Activated naive CD8-positive, alpha-beta T cell treated with anti-CD3 and anti-CD28 coated beads, Interleukin-2, amount 10 ng/mL, durations not matched to agents 7 days and 5 days (primary cell): ENCODE data around the gene PMPCA. TPM values are rescaled to one million over a fixed set of nuclear protein-coding genes. Genes with fewer than 3 reads are reported as not detected.

ENCODE experiments used
- ATAC-seq: fragments of 150-1000 bp; cut with Tn5 transposase; one replicate; pipeline ENCODE4 v1.10.0; 2021; ENCODE audit warnings: low read depth, moderate library complexity
- POLR2A ChIA-PET: fragments of 350-600 bp; sonication (Branson Sonifier 250); formaldehyde crosslinking; loops from one replicate; lab custom pipeline; 2021; ENCODE audit warnings: antibody characterized with exemption; lab: Charles Lee
- DNase-seq: peaks from one replicate; pipeline ENCODE4 v3.0.0; 2021
- H3K27ac Mint-ChIP-seq: one replicate; pipeline ENCODE4 v1.8.0; 2022; ENCODE audit warnings: mild to moderate bottlenecking, mixed read lengths
- H3K27me3 Mint-ChIP-seq: one replicate; pipeline ENCODE4 v1.8.0; 2022; ENCODE audit warnings: mild to moderate bottlenecking, moderate library complexity, mixed read lengths
- H3K36me3 Mint-ChIP-seq: one replicate; pipeline ENCODE4 v1.8.0; 2021; ENCODE audit warnings: mild to moderate bottlenecking, mixed read lengths
- H3K4me1 Mint-ChIP-seq: one replicate; pipeline ENCODE4 v1.8.0; 2021; ENCODE audit warnings: mixed read lengths
- H3K4me3 Mint-ChIP-seq: one replicate; pipeline ENCODE4 v1.8.0; 2022; ENCODE audit warnings: mild to moderate bottlenecking, moderate library complexity, mixed read lengths
- H3K9me3 Mint-ChIP-seq: one replicate; pipeline ENCODE4 v1.8.0; 2021; ENCODE audit warnings: mixed read lengths
- total RNA-seq, 2 experiments: library from RNA; stranded (reverse); gene quantifications; one replicate each; pipeline ENCODE4 v1.2.3, GENCODE V29; 2021

PMPCA gene, protein sequence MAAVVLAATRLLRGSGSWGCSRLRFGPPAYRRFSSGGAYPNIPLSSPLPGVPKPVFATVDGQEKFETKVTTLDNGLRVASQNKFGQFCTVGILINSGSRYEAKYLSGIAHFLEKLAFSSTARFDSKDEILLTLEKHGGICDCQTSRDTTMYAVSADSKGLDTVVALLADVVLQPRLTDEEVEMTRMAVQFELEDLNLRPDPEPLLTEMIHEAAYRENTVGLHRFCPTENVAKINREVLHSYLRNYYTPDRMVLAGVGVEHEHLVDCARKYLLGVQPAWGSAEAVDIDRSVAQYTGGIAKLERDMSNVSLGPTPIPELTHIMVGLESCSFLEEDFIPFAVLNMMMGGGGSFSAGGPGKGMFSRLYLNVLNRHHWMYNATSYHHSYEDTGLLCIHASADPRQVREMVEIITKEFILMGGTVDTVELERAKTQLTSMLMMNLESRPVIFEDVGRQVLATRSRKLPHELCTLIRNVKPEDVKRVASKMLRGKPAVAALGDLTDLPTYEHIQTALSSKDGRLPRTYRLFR
- 10 to 100 TPM; 60.6 to 65.6 TPM for total RNA-seq

DNA sequence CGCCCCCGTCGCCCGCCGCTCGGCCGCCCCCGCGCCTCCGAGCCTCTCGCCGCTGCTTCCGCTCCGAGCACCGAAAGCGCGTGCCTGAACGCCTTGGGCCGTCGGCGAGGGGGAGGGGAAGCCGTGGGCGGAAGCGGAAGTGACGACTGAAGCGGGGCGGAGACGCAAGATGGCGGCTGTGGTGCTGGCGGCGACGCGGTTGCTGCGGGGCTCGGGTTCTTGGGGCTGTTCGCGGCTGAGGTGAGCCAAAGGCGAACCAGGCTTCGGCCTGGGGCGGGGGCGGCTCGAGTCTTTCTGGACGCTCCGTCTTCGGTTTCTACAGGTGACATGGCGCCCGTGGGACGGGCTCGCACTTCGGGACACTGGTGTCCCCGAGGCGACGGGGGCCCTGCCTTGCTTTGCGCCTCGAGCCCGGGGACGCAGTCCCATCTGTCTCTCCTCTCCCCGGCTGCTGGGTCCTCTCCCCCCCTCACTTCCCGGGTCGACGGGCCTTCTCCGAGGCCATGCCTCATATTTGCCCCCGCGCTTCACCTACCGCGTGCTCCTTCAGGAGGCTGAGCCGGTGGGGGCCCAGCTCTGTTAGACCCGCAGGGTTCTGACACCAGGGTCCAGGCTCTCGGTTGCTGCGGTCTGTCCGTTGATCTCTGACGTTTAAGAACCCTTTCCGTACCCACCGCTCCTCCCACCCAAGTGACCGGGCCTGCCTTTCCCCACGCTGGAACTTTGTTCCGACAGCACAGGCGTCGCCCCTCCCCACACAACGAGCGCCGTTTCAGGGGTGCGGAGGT lies at the start of gene PMPCA, which contains the start of gene ENTR1:
Gene PMPCA (plus strand): TSS at position 159 of the 788 bp plus-strand sequence. CDS start 11 bp downstream, at position 170.
Gene ENTR1 (minus strand): TSS at position 115 of the 788 bp plus-strand sequence. CDS start 217 bp downstream, outside the sequence.
- Mint-ChIP-seq H3K27ac (peak within 1 kb of the TSS; percentile 90), H3K4me1 (peaks cover 27% of the 10 kb centered on the region), H3K27me3 (no peaks in the 10 kb centered on the region), H3K36me3 (peaks cover 23% of the 10 kb centered on the region), H3K9me3 (no peaks in the 10 kb centered on the region), H3K4me3 (peak within 1 kb of the TSS; percentile 94)
- peak; percentile 76 for ATAC-seq
- peak; percentile 97 for DNase-seq
- POLR2A ChIA-PET: interaction anchor here (0.5 to 1.8 kb wide), 7 partner anchors 12 to 303 kb away, joined by 3 to 7 read pairs (median 3); partner anchors contain the start of gene DNLZ

GRCh38 chr9:136361047-136361753 lies 49.3 kb upstream of the PMPCA start:
- DNase-seq (no peak), ATAC-seq (no peak)
- POLR2A ChIA-PET: no interaction called here
- no peak overlapping the region for H3K27ac Mint-ChIP-seq
- no peaks in the 10 kb centered on the region for H3K9me3 Mint-ChIP-seq
- no peaks in the 10 kb centered on the region for H3K27me3 Mint-ChIP-seq
- H3K36me3 Mint-ChIP-seq: no peaks in the 10 kb centered on the region
- H3K4me3 Mint-ChIP-seq: no peak overlapping the region
- H3K4me1 Mint-ChIP-seq: peaks cover 2% of the 10 kb centered on the region

DNA sequence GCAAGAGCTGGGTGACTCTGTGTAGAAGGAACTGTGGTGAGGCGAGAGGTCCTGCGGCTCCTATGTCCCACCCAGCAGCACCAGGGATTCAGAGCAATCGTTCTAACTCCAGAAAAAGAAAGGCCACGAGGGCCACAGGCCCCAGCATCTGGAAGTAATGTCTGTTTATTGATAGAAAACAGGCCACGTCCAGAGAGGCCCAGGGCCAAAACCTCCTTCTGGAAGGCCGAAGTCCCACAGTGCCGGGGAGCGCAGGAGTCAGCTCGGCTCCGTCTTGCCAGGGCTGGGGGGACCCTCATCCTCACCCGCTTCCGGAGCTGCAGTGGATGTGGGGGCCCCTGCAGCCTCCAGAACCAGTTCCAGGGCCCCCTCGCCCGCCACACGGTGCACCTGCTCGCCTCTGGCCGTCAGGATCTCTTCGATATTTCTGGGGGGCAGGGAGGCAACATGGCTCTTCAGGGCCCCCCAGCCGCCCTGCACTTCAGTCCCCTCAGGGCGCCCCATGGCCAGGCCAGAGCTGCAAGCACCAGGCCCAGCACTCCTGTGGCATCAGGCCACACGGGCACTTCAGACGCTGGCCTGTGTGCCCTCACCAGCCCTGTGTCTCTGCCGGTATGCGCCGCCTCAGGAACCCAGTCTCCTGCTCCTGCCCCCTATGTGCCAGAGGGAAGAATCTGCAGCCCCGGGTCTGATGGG lies 48.6 kb upstream of the PMPCA start:
- POLR2A ChIA-PET: interaction anchor here (1.8 to 2.0 kb wide), 2 partner anchors 8 to 42 kb away, joined by 5 to 15 read pairs; no protein-coding TSS in a partner anchor
- ATAC-seq: no peak
- no peak overlapping the region for H3K27ac Mint-ChIP-seq

DNA sequence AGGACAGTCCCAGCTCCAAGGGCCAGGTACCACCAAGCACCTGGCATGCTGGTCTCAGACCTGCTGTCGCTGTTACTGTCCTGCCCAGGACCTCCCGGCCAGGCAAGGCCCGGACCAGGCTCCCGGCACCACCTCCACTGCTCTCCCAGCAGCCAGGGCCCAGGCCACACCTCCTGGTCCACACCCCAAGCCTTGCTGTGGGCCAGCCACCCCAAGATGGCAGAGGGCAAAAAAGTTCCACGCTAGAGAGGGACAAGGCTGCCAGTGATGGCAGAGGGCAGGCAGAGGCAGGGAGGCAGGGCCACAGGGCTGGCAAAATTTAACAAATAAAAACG lies 48.0 kb upstream of the PMPCA start:
- Mint-ChIP-seq H3K9me3 (no peaks in the 10 kb centered on the region), H3K27ac (no peak overlapping the region), H3K4me1 (peaks cover 2% of the 10 kb centered on the region), H3K36me3 (no peaks in the 10 kb centered on the region), H3K4me3 (no peak overlapping the region), H3K27me3 (no peaks in the 10 kb centered on the region)
- ATAC-seq: no peak
- POLR2A ChIA-PET: interaction anchor here (0.6 to 2.0 kb wide), 17 partner anchors 8 to 1906 kb away, joined by 3 to 15 read pairs (median 4); partner anchors contain the start of genes ENTR1, PMPCA and SNAPC4
- no peak for DNase-seq

More for the DNA sequence above, 48.6 kb upstream of the PMPCA start:
- Mint-ChIP-seq H3K27me3 (no peaks in the 10 kb centered on the region), H3K9me3 (no peaks in the 10 kb centered on the region), H3K4me3 (no peak overlapping the region), H3K4me1 (peaks cover 2% of the 10 kb centered on the region), H3K36me3 (no peaks in the 10 kb centered on the region)
- no peak for DNase-seq

DNA sequence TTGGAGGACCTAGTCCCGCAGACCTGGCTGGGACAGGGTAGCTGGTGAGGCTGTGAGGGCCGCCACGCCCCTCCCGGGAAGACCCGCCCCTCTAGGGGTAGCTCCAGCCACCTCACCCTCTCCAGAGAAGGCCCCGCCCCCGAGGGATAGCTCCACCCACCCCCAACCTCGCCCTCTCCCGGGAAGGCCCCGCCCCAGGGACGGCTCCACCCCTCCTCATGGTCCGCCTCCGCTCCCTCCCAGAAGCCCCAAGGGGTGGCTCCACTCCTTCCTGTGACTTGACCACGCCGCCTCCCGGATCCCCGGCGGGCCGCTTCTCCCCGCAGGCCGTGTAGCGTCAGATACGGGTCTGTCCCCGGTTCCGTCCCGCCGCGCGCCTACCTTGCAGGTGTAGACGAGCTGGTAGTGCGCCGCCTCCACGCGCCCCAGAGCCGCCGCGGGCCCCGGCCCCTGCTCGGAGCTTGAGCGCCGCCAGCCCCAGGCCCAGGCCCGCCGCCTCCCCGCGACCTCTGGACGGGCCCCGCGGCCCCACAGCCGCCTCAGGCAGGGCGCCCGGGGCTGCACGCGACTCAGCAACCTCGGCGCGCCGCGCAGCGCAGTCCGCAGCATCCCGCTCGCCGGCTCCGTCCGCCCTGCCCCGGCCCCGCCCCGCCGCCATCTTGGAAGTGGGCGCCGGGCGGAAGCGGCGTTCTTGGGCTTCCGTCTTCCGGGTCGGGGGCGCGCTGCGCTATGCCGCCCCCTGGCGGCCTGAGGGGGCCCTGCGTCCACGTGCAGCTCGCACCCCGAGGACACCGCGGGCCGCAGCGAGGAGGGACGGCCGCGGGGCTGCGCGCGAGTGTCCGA lies 47.1 kb upstream of the PMPCA start, which contains the start of gene DNLZ:
Gene DNLZ (minus strand): TSS at position 639 of the 843 bp plus-strand sequence. CDS start 30 bp downstream, at position 609.
- no peaks in the 10 kb centered on the region for H3K36me3 Mint-ChIP-seq
- DNase-seq: peak; percentile 96
- peak; percentile 85 for ATAC-seq
- no peaks in the 10 kb centered on the region for H3K9me3 Mint-ChIP-seq
- H3K4me1 Mint-ChIP-seq: peaks cover 2% of the 10 kb centered on the region
- no peaks in the 10 kb centered on the region for H3K27me3 Mint-ChIP-seq
- POLR2A ChIA-PET: interaction anchor here (0.6 to 2.0 kb wide), 22 partner anchors 9 to 1907 kb away, joined by 3 to 15 read pairs (median 4); partner anchors contain the start of genes ENTR1, PMPCA and SNAPC4
- H3K4me3 Mint-ChIP-seq: peak within 1 kb of the TSS; percentile 83
- H3K27ac Mint-ChIP-seq: peak within 1 kb of the TSS; percentile 90

DNA sequence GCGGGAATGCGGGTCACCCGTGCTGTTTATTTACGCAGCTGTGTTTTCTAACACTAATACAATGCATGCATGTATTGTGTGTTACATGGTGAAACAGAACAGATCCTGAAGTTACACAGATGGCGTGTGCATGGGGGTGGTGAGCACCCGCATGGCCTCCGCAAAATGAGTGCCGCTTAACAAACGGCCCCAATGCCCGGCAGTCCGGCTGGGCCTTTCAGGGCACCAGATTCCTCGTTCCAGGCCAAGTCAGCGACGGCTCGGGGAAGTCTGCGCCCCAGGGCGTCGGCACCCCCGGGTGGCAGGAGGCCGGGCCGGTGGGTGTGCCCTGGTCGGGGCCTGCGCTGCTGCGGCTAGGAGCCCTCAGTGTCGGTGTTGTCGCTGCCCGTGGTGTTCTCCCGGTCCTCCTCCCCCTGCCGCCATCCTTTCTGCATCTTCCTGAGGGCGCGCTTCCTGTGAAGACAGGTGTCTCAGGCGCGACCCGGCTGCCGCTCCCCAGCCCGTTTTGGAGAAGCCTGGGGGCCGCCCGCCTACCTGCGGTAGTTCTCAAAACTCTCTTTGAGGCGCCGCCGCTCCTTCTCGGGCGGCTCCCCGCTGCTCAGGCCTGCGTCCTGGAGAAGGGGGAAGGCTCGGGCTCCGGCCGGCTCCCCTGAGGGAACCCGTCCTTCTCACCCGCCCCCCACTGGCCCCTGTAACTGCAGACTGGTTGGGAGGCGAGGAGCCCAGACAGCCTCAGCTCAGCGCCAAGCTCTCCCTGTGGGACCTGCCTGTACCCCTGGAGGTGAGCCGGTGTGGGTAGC lies 46.3 kb upstream of the PMPCA start:
- Mint-ChIP-seq H3K27ac (no peak overlapping the region), H3K4me3 (no peak overlapping the region), H3K36me3 (no peaks in the 10 kb centered on the region), H3K4me1 (peaks cover 2% of the 10 kb centered on the region), H3K9me3 (no peaks in the 10 kb centered on the region), H3K27me3 (no peaks in the 10 kb centered on the region)
- POLR2A ChIA-PET: interaction anchor here (0.6 to 2.0 kb wide), 13 partner anchors 10 to 255 kb away, joined by 3 to 15 read pairs (median 4); partner anchors contain the start of gene SNAPC4
- DNase-seq: no peak
- ATAC-seq: peak; percentile 0

- H3K9me3 Mint-ChIP-seq: no peaks in the 10 kb centered on the region
- H3K27me3 Mint-ChIP-seq: no peaks in the 10 kb centered on the region
- DNase-seq (no peak), ATAC-seq (no peak)
- peaks cover 2% of the 10 kb centered on the region for H3K4me1 Mint-ChIP-seq
- POLR2A ChIA-PET: interaction anchor here (0.6 to 0.7 kb wide), 2 partner anchors 20 to 42 kb away, joined by 3 to 7 read pairs; no protein-coding TSS in a partner anchor
- no peak overlapping the region for H3K27ac Mint-ChIP-seq
- H3K36me3 Mint-ChIP-seq: no peaks in the 10 kb centered on the region
- no peak overlapping the region for H3K4me3 Mint-ChIP-seq
Observed at GRCh38 chr9:136364942-136365774, 45.3 kb upstream of the PMPCA start.

DNA sequence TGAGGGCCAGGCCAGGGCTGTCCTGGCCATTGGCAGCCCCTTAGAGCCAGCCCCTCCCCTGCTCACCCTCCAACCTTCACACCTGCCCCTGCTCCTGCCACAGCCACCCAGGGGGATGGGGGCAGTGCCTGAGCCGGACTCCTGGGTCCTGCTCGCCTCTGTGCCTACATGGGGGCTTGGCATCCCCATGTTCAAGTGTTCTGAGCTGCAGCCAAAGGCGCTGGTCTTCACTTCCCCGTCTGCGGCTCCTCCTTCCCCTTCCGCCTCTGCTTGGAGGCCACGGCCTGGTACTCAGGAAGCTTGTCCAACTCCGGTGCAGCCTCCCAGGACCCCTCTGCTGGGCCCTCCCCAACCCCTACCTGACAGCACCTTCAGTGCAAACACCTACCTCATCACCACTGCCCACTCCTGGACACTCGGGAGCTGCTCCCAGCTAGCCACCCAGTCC lies 44.7 kb upstream of the PMPCA start:
- Mint-ChIP-seq H3K27ac (no peak overlapping the region), H3K4me1 (peaks cover 2% of the 10 kb centered on the region), H3K27me3 (no peaks in the 10 kb centered on the region), H3K36me3 (no peaks in the 10 kb centered on the region), H3K4me3 (no peak overlapping the region), H3K9me3 (no peaks in the 10 kb centered on the region)
- DNase-seq (no peak), ATAC-seq (no peak)
- POLR2A ChIA-PET: interaction anchor here (0.6 to 1.2 kb wide), 2 partner anchors 20 to 42 kb away, joined by 3 to 7 read pairs; no protein-coding TSS in a partner anchor

DNA sequence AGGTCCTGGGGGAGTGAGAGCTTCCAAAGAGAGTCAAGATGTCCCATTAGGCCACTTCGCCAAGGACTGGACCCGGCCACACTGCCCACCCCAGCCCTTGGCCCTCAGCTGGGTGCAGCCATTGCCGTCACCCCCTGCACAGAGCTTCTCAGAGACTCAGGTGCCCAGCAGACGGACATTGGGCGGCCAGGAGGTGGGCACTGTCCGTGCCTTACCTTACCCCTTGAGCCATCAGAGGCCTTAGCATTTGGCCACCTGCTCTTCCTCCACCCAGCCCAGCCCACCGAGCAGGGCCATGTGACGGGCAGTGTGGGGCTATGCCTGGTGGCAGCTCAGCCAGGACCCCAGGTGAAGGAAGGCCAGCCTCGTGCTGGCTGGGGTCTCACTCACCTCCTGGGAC lies 43.6 kb upstream of the PMPCA start:
- Mint-ChIP-seq H3K9me3 (no peaks in the 10 kb centered on the region), H3K4me1 (peaks cover 2% of the 10 kb centered on the region)

More for the DNA sequence above, 43.6 kb upstream of the PMPCA start:
- Mint-ChIP-seq H3K36me3 (no peaks in the 10 kb centered on the region), H3K4me3 (no peak overlapping the region), H3K27me3 (no peaks in the 10 kb centered on the region), H3K27ac (no peak overlapping the region)
- POLR2A ChIA-PET: interaction anchor here (0.8 to 1.2 kb wide), 2 partner anchors 19 to 34 kb away, joined by 3 read pairs; no protein-coding TSS in a partner anchor
- ATAC-seq: no peak
- no peak for DNase-seq
